ENCODE data around the gene TRIM56. TPM values are rescaled to one million over a fixed set of nuclear protein-coding genes. Genes with fewer than 3 reads are reported as not detected.
A peak's percentile ranks its signal among the peaks of the same experiment; 100 is the strongest.
"Not testable (repeated sequence)": the region's sequence is repeated elsewhere in the genome, so short reads cannot be mapped to it uniquely, and the experiment has no call there.

The TRIM56 gene
- total RNA-seq (2014; rRNA removed; shearing (Covaris generic)) = 9.4 and 13.4 TPM in 2 replicates

GRCh38 chr7:101085162-101085964, at the start of gene TRIM56:
Gene TRIM56, plus strand, starts transcription at chr7:101085481. Its CDS starts 1,832 bp downstream, at chr7:101087313.
- peak; percentile 81 for DNase-seq (ENCODE audit: low spot score)

- DNase-seq (ENCODE audit: low spot score) = no peak
Observed at GRCh38 chr7:101035941-101036340, 49.3 kb upstream of the TRIM56 start.

- DNase-seq (ENCODE audit: low spot score) = not testable (repeated sequence)
Observed at GRCh38 chr7:101041283-101041682, 44.0 kb upstream of the TRIM56 start.

GRCh38 chr7:101058355-101058754, 26.9 kb upstream of the TRIM56 start:
- DNase-seq (ENCODE audit: low spot score) = peak; percentile 47

- no peak for DNase-seq (ENCODE audit: low spot score)
Observed at GRCh38 chr7:101059620-101059942, 25.7 kb upstream of the TRIM56 start.

GRCh38 chr7:101060992-101061391, 24.3 kb upstream of the TRIM56 start:
- DNase-seq (ENCODE audit: low spot score) = no peak

GRCh38 chr7:101064176-101064550, 21.1 kb upstream of the TRIM56 start:
- not testable (repeated sequence) for DNase-seq (ENCODE audit: low spot score)

- DNase-seq (ENCODE audit: low spot score) = not testable (repeated sequence)
Observed at GRCh38 chr7:101065162-101065561, 20.1 kb upstream of the TRIM56 start.

- DNase-seq (ENCODE audit: low spot score) = no peak
Observed at GRCh38 chr7:101066141-101066832, 19.0 kb upstream of the TRIM56 start.

GRCh38 chr7:101066833-101067177, 18.5 kb upstream of the TRIM56 start:
- DNase-seq (ENCODE audit: low spot score) = no peak

GRCh38 chr7:101068401-101068800, 16.9 kb upstream of the TRIM56 start:
- DNase-seq (ENCODE audit: low spot score) = no peak

- not testable (repeated sequence) for DNase-seq (ENCODE audit: low spot score)
Observed at GRCh38 chr7:101071362-101072104, 13.7 kb upstream of the TRIM56 start.

GRCh38 chr7:101075646-101076045, 9.6 kb upstream of the TRIM56 start:
- DNase-seq (ENCODE audit: low spot score) = no peak

- DNase-seq (ENCODE audit: low spot score) = not testable (repeated sequence)
Observed at GRCh38 chr7:101076183-101076582, 9.1 kb upstream of the TRIM56 start.

GRCh38 chr7:101077303-101078086, 7.8 kb upstream of the TRIM56 start:
- DNase-seq (ENCODE audit: low spot score) = peak; percentile 83

- DNase-seq (ENCODE audit: low spot score) = no peak
Observed at GRCh38 chr7:101081432-101081831, 3.8 kb upstream of the TRIM56 start.

GRCh38 chr7:101084865-101085161, 468 bp upstream of the TRIM56 start:
- DNase-seq (ENCODE audit: low spot score) = no peak

GRCh38 chr7:101087334-101088068, 2.2 kb downstream of the TRIM56 start:
- DNase-seq (ENCODE audit: low spot score) = no peak

GRCh38 chr7:101088069-101088425, 2.8 kb downstream of the TRIM56 start:
- no peak for DNase-seq (ENCODE audit: low spot score)

- DNase-seq (ENCODE audit: low spot score) = no peak
Observed at GRCh38 chr7:101088858-101089529, 3.7 kb downstream of the TRIM56 start.

GRCh38 chr7:101089876-101090275, 4.6 kb downstream of the TRIM56 start:
- DNase-seq (ENCODE audit: low spot score) = no peak

Data from A172 (cell line).